ENCODE data around the gene SNX27.

The SNX27 gene

DNA sequence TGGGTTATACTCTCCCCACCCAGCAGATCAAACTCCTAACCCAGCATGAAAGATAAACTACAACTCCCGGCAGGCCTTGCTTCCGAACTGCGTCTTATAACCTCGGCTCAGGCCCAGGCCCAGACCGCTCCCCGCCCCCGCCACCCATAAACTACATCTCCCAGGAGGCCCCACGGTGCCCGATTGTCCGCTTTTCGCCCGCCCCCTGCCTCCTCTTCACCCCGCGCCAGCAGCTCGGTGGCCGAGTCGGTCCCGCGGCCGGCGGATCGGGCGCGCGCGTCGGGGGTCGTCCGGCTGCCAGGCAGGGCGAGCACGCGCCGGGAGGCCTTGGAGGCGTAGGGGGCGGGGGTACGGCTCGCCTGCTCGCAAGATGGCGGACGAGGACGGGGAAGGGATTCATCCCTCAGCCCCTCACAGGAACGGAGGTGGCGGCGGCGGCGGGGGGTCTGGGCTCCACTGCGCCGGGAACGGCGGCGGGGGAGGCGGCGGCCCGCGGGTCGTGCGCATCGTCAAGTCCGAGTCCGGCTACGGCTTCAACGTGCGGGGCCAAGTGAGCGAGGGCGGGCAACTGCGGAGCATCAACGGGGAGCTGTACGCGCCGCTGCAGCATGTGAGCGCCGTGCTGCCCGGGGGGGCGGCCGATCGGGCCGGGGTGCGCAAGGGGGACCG lies at the start of gene SNX27:
Gene SNX27, plus strand, starts transcription at position 219 of the 669 bp plus-strand sequence. Its CDS starts 152 bp downstream, at position 371.
- FAIRE-seq (no peak), DNase-seq (ENCODE audit: insufficient read length, low spot score) (peak; percentile 99)
- peak; percentile 97 for TF ChIP-seq POLR2A (IDR thresholded peaks at IDR 0.05; ENCODE audit: low read depth, low read length)

DNA sequence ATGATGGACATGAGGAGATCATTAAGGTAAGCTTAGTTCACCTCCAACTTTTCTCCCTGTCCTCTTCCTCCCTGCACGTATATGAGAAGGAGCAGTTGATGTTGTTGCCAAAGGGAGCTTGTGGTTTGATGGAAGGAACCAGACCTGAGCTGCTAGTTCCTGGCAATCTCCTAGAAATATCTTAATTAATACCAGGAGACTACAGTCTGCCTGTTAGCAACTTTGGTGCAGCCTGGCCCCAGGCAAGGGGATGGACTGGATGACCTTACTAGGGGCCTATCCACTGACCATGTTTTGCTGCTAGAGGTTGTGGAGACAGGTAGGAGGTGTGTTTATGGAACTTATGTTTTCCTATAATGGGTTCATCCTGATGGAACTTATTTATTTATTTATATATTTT lies 49.2 kb upstream of the SNX27 start:
- DNase-seq (ENCODE audit: insufficient read length, low spot score) (no peak), FAIRE-seq (no peak)
- no peak for TF ChIP-seq POLR2A (IDR thresholded peaks at IDR 0.05; ENCODE audit: low read depth, low read length)

DNA sequence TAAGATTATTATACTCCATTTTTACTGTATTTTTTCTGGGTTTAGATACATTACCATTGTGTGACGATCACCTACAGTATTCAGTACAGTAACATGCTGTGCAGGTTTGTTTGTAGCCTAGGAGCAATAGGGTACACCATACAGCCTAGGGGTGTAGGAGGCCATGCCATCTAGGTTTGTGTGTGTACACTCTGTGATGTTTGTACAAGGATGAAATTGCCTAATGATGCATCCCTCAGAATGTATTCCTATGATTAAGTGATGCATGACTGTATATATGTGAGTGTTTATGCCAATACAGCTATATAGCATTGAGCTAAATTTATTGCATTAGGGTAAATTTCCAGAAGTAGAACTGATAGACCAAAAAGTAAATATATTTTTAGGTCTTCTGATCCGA lies 48.5 kb upstream of the SNX27 start:
- DNase-seq (ENCODE audit: insufficient read length, low spot score) = no peak
- no peak for TF ChIP-seq POLR2A (IDR thresholded peaks at IDR 0.05; ENCODE audit: low read depth, low read length)
- no peak for FAIRE-seq

DNA sequence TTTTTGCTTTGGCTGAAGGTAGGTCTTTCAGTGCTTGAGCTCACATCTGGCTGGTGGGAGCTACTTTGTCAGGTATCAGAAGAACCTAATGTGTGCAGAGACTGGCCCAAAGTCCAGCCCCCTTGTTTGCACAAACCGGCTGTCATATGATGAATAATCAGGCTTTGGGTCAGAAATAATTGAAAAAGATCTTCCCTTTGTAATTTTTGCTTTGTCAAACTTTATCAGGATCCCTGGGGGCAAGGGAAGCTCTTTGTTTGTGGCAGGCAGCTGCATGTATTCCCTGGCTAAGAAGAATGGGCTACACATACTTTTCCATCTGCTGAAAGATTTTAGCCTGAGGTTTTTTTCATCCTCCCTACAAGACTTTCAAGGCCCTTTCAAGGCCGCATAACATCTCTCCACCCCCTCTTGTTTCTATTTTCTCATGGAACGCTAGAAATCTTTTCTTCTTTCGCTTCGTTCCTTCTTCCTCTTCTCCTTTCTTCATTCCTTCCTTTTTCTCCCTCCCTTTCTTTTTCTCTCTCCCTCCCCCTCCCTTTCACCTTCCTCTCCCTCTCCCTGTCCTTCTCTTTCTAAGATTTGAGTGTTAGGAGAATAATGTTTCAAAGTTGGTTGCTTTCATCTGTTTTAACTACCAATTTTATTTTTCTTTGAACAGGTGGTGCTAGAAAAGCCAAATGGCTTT lies 46.2 kb upstream of the SNX27 start:
- DNase-seq (ENCODE audit: insufficient read length, low spot score) (no peak), FAIRE-seq (no peak)
- TF ChIP-seq POLR2A (IDR thresholded peaks at IDR 0.05; ENCODE audit: low read depth, low read length) = no peak

DNA sequence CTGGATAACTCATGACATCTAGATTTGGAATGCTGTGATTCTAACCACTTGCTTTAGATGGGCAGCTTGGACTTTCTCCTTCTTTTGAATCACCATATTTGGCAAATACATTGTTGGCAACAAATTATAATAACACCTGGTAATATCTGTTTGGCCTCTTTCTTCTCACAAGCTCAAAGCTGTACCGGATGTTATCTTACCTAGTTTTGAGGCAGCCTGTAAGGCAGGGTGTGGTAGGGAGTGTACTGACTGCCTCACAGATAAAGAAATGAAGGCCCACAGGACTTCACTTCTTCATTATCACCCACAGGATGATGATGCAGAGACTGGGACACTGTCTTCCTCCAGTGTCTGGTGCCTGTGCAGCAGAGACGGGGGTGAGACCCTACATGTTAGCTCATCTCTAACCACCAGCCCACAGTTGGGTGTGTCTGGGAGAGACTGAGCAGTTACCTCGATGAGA lies 43.2 kb upstream of the SNX27 start:
- no peak for FAIRE-seq
- no peak for DNase-seq (ENCODE audit: insufficient read length, low spot score)
- TF ChIP-seq POLR2A (IDR thresholded peaks at IDR 0.05; ENCODE audit: low read depth, low read length) = no peak

DNA sequence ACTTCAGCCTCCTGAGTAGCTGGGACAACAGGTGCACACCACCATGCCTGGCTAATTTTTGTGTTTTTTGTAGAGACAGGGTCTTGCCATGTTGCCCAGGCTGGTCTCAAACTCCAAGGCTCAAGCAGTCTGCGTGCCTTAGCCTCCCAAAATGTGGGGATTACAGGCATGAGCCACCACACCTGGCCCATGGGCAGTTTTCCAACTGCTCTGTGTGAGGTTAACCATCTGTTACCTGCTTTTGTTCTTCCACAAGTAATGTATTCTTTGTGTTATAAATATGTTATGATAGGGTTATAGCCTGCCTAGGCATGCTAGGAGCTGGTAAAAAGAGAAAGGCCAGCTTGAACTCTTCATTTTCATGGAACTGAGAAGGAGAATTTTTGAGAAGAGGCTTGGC lies 41.0 kb upstream of the SNX27 start:
- DNase-seq (ENCODE audit: insufficient read length, low spot score) (no peak), FAIRE-seq (no peak)
- TF ChIP-seq POLR2A (IDR thresholded peaks at IDR 0.05; ENCODE audit: low read depth, low read length) = no peak

DNA sequence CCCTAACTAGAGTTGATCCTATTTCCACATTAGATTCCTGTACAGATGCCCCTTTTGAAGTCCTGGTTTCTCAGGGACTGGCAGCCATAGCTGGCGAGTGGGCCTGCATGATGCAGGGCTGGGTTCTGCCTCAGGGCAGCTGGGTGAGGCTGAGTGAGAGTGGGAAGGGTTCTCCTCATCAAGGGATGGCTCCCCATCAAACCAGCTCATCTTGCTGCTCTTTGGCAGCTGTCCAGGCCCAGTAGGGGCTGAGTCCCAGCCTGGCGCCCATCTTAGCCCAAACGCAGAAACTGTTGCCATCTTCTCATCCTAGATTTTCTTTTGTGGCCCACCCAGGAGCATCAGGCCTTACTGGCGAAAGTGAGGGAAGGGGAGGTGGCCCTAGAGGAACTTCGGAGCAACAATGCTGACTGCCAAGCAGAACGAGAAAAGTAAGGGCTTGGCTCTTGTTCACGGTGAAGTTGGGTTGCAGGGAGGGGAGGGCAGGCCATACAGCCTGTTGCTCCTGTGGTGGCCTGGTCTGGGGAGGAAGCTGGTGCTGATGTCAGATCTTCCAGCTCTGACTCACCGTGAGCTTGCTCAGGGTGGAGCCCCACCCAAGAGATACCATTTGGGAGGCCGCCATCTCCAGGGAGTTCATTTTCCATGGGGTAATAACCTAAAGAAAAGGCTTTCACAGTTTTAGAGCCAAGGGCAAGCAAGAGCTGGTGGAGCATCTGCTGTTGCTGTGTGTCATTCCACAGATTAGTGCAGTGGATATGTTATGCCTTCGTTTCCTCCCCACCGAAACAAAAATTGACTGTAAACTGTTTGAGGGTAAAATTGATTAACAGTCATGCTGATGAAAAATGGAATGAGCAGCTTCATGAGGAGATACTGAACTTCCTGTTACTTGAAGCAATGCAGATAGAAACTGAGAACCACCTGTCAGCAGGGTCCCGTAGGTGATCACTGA lies 37.0 kb upstream of the SNX27 start:
- no peak for TF ChIP-seq POLR2A (IDR thresholded peaks at IDR 0.05; ENCODE audit: low read depth, low read length)
- peak; percentile 98 for DNase-seq (ENCODE audit: insufficient read length, low spot score)

DNA sequence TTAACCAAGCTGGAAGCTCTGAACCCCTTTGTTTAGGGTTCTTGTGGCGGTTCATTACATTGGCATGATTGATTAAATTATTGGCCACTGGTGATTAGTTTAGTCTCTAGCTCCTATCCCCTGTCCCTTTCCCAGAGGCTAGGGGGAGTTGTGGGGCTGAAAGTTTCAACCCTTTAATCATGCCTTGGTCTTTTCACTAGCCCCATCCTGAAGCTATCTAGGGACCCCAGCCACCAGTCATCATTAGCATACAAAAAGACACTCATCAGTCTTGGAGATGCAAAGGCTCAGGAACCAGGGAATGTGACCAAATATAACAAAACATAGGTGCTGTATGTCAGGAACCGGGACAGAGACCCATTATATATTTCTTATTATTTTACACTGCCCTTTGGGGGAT lies 34.7 kb upstream of the SNX27 start:
- TF ChIP-seq POLR2A (IDR thresholded peaks at IDR 0.05; ENCODE audit: low read depth, low read length) = no peak
- DNase-seq (ENCODE audit: insufficient read length, low spot score) (no peak), FAIRE-seq (no peak)

More for the DNA sequence above, 37.0 kb upstream of the SNX27 start:
- FAIRE-seq = no peak

DNA sequence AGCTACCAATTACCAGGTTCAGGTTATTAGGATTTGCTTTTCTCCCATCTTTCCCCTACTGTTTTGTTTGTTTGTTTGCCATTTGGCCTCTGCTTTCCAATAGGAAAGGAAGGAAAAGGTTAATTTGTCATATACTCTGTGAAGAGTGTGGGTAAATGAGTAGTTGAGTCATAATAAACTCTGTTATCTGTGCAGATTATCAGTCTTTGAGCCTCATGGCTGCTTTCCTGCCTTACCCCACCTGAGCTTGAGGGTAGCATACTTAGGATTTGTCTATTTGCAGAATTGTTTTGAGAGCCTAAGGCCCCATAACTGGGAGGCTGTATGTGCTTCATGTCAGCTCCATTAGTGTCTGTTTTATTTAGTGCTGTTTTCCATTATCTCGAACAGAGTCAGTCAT lies 32.9 kb upstream of the SNX27 start:
- DNase-seq (ENCODE audit: insufficient read length, low spot score) (no peak), FAIRE-seq (no peak)
- no peak for TF ChIP-seq POLR2A (IDR thresholded peaks at IDR 0.05; ENCODE audit: low read depth, low read length)

DNA sequence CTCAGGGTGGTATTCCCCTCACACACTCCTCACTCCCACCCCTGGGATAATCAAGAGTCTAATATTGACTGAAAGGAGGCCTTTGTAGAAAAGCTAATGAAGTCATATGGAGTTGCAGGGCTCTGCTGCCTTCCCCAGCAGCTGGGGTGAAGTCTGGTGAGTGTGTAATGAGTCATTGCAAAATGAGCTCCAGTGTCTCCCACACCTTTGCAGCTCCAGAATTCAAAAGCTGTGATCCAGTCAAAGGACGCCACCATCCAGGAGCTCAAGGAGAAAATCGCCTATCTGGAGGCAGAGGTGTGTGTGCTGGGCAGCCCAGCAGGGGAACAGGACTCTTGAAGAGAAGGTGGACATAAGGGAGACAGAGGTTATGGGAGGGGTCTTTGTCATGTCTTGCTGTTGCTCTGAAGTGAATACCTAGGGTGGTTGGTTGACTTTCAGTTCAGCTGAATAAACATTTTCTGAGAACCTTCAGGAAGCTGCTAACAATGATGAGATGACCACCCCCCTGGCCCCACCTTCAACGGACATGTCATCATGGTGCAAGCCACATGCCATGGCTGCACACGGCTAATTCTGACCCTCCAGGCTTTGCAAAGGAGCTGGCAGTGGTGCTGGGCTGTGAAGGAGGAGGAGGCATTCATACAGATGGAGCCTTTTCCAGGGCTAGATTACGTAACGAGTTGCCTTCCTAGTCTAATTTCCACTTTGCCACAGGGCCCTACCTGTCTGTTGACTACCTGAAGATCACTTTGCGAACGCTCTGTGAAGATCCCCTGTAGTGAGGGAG lies 32.2 kb upstream of the SNX27 start:
- no peak for TF ChIP-seq POLR2A (IDR thresholded peaks at IDR 0.05; ENCODE audit: low read depth, low read length)
- FAIRE-seq = no peak
- DNase-seq (ENCODE audit: insufficient read length, low spot score) = peak; percentile 83

DNA sequence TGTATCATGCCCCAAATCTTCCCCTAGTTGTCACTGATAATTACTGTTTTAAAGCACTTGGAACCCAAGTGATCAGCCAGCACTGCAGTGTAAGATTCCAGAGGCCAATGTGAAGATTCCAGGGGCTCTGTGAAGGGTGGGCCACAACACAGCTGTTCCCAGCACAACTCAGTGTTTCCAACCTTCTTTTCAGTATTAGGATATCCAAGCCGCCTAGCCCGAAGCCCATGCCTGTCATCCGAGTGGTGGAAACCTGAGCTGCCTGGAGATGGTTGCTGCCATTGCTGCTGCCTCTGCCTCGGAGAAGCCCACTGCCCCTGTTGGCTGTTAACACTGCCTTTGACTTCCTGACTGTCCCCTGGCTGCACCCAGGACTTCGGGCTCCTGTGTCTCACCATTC lies 30.4 kb upstream of the SNX27 start:
- no peak for TF ChIP-seq POLR2A (IDR thresholded peaks at IDR 0.05; ENCODE audit: low read depth, low read length)
- DNase-seq (ENCODE audit: insufficient read length, low spot score) (no peak), FAIRE-seq (no peak)

DNA sequence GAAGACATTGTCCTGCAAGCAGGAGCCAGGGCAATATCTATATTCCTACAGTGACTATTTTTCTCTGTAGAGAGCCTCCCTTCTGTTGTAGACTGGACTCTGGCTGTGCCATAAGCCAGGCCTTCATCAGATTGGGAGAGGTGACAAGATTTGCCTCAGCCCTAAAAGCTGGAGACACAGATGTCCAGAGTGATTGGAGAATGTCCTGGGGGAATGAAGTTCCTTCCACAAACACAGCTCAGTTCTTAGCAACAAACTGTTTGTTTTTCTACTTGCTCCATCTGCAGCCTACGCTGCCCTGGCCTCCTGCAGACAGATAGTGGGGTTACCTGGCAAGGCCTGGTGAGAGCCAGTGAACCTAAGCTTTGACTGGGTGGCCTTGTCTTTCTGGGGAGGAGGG lies 29.9 kb upstream of the SNX27 start:
- TF ChIP-seq POLR2A (IDR thresholded peaks at IDR 0.05; ENCODE audit: low read depth, low read length) = no peak
- FAIRE-seq = no peak
- DNase-seq (ENCODE audit: insufficient read length, low spot score) = no peak

DNA sequence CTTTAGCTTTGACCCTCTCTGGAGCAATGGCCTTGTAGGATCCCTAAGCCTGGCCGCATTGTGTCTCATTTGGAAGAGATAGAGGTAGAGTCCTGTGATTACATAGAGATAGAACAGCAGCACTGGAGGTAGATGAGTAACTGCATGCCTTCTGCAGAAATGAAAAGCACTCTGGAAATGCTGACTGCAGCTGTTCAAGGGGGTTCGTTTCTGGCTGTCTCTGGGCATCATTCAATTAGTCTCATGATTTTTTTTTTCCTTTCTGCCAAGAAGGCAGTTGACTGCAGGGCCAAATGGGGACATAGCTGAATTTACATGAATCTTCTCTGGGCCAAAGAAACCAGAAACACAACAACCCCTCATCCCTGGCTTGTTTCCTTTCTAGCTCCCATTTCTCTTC lies 28.1 kb upstream of the SNX27 start:
- FAIRE-seq (no peak), DNase-seq (ENCODE audit: insufficient read length, low spot score) (no peak)
- TF ChIP-seq POLR2A (IDR thresholded peaks at IDR 0.05; ENCODE audit: low read depth, low read length) = no peak
